ENCODE data around the gene MTHFSD.

DNA sequence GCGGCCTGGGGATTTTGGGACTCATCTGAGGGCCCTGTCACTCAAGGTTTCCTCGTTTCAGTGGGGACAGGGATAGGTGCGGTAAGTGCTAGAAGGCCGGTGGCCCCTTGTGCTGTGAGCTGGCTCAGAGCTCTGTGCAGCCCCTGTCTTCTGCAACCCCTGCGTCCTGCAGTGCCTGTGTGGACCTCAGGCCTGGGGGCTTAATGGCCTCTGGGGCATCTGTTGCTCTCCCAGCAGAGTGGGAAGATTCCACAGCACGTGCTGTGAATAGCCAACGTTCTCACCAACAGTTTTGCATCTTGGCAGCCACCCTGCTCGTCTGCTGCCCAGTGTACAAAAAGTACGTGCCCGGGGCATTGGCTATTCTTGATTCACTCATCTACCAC, 16.5 kb upstream of the MTHFSD start:
- TF ChIP-seq, protein P1, sequence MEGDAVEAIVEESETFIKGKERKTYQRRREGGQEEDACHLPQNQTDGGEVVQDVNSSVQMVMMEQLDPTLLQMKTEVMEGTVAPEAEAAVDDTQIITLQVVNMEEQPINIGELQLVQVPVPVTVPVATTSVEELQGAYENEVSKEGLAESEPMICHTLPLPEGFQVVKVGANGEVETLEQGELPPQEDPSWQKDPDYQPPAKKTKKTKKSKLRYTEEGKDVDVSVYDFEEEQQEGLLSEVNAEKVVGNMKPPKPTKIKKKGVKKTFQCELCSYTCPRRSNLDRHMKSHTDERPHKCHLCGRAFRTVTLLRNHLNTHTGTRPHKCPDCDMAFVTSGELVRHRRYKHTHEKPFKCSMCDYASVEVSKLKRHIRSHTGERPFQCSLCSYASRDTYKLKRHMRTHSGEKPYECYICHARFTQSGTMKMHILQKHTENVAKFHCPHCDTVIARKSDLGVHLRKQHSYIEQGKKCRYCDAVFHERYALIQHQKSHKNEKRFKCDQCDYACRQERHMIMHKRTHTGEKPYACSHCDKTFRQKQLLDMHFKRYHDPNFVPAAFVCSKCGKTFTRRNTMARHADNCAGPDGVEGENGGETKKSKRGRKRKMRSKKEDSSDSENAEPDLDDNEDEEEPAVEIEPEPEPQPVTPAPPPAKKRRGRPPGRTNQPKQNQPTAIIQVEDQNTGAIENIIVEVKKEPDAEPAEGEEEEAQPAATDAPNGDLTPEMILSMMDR (IDR thresholded peaks at IDR 0.05; ENCODE audit: low read length), result no peak
- no peak for TF ChIP-seq EZH2phosphoT487 (IDR thresholded peaks at IDR 0.05; ENCODE audit: low read length)
- no peak for TF ChIP-seq EZH2 (optimal IDR thresholded peaks at IDR 0.05; ENCODE audit: low read depth, low read length)

Measured in MM.1S (cell line).